HCT116 (cell line): ENCODE measurements around the gene ZNHIT6.

Experiments
- CEBPB ChIP-seq: IDR thresholded peaks from 2 replicates; pipeline ENCODE4 v1.6.1; 2012; ENCODE audit warnings: low read depth
- EZH2phosphoT487 ChIP-seq: fragments of 200-600 bp; IDR thresholded peaks from 2 replicates; pipeline ENCODE4 v1.6.1; 2018; ENCODE audit warnings: antibody characterized with exemption, borderline replicate concordance
- JUND ChIP-seq: IDR thresholded peaks from 2 replicates; pipeline ENCODE4 v1.6.1; 2012
- POLR2AphosphoS5 ChIP-seq: IDR thresholded peaks from 2 replicates; pipeline ENCODE4 v1.6.1; 2011; ENCODE audit warnings: mild to moderate bottlenecking, low read depth, low read length, moderate library complexity
- SIN3A ChIP-seq: IDR thresholded peaks from 2 replicates; pipeline ENCODE4 v1.6.1; 2012; ENCODE audit warnings: low read depth
- TF ChIP-seq, protein P1 (sequence below), 3 experiments: fragments of 200-600 bp in 1 of 3; sonication (generic) in 1 of 3; IDR thresholded peaks in 2 of 3; conservative IDR thresholded peaks in 1 of 3; 2 replicates each; pipeline ENCODE4 v1.5.1; 2012 to 2017; ENCODE audit warnings: low read depth in 2 of 3, low read length in 2 of 3, antibody characterized with exemption in 1 of 3, borderline replicate concordance in 1 of 3, control low read depth in 1 of 3, mild to moderate bottlenecking in 1 of 3, mixed read lengths in 1 of 3, mixed run types in 1 of 3, moderate library complexity in 1 of 3; ENCODE audit not compliant: insufficient read depth in 1 of 3

DNA sequence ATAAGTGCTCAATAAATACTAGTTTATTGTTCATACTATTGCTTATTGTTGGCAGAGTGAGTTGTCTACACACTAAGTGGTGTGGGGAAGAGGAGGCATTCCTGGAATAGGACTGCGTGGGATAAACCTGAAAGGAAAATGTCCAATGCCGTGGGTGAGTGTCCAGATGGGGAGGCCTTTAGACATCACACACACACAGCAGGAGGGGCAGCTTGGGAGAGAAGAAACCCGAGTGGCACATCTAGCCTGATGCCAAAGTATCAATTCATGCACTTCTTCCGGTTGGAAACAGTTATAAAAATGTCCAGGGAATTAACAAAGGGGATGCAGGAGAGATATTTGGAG lies 100.3 kb downstream of the ZNHIT6 start:
- TF ChIP-seq, protein P1, sequence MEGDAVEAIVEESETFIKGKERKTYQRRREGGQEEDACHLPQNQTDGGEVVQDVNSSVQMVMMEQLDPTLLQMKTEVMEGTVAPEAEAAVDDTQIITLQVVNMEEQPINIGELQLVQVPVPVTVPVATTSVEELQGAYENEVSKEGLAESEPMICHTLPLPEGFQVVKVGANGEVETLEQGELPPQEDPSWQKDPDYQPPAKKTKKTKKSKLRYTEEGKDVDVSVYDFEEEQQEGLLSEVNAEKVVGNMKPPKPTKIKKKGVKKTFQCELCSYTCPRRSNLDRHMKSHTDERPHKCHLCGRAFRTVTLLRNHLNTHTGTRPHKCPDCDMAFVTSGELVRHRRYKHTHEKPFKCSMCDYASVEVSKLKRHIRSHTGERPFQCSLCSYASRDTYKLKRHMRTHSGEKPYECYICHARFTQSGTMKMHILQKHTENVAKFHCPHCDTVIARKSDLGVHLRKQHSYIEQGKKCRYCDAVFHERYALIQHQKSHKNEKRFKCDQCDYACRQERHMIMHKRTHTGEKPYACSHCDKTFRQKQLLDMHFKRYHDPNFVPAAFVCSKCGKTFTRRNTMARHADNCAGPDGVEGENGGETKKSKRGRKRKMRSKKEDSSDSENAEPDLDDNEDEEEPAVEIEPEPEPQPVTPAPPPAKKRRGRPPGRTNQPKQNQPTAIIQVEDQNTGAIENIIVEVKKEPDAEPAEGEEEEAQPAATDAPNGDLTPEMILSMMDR (IDR thresholded peaks at IDR 0.05 in 2 of 3, conservative IDR thresholded peaks at IDR 0.05 in 1 of 3; ENCODE audit: borderline replicate concordance in 1 of 3, insufficient read depth in 1 of 3, low read depth in 2 of 3, low read length in 2 of 3) = no peak
- TF ChIP-seq CEBPB (no peak), POLR2AphosphoS5 (no peak), SIN3A (no peak), EZH2phosphoT487 (no peak), JUND (no peak)
